Hepatocyte (in vitro differentiated cells): ENCODE measurements around the gene CRTAC1. TPM values are rescaled to one million over a fixed set of nuclear protein-coding genes. Genes with fewer than 3 reads are reported as not detected.

Experiments used
- DNase-seq: peaks from one replicate; pipeline ENCODE4 v3.0.0-alpha.2; 2016; ENCODE audit warnings: low spot score
- H2AFZ ChIP-seq: fragments of 200-600 bp; sonication (generic); 2 replicates; pipeline ENCODE4 v1.6.0; 2016; ENCODE audit warnings: antibody characterized with exemption, mild to moderate bottlenecking
- H3K27ac ChIP-seq: fragments of 200-600 bp; sonication (generic); 2 replicates; pipeline ENCODE4 v1.5.1; 2016; ENCODE audit warnings: mild to moderate bottlenecking
- H3K27me3 ChIP-seq: fragments of 200-600 bp; sonication (generic); 2 replicates; pipeline ENCODE4 v1.6.1; 2016
- H3K36me3 ChIP-seq: fragments of 200-600 bp; sonication (generic); replicated peaks from 2 replicates; pipeline ENCODE4 v1.5.1; 2016; ENCODE audit warnings: low read depth; ENCODE audit not compliant: insufficient read depth
- H3K4me1 ChIP-seq: fragments of 200-600 bp; sonication (generic); 2 replicates; pipeline ENCODE4 v1.5.1; 2016; ENCODE audit warnings: mild to moderate bottlenecking, moderate library complexity; ENCODE audit not compliant: insufficient read depth
- H3K4me2 ChIP-seq: fragments of 200-600 bp; sonication (generic); 2 replicates; pipeline ENCODE4 v1.6.0; 2016
- H3K4me3 ChIP-seq: fragments of 200-600 bp; sonication (generic); 2 replicates; pipeline ENCODE4 v1.5.1; 2016; ENCODE audit warnings: mild to moderate bottlenecking
- H3K79me2 ChIP-seq: fragments of 200-600 bp; sonication (generic); 2 replicates; pipeline ENCODE4 v1.6.0; 2017; ENCODE audit warnings: mild to moderate bottlenecking
- H3K9me2 ChIP-seq: fragments of 200-600 bp; sonication (generic); replicated peaks from 2 replicates; pipeline ENCODE4 v1.6.0; 2017; ENCODE audit warnings: mild to moderate bottlenecking; ENCODE audit not compliant: insufficient read depth
- H3K9me3 ChIP-seq: fragments of 200-600 bp; sonication (generic); 2 replicates; pipeline ENCODE4 v1.5.1; 2016; ENCODE audit warnings: low read depth, mild to moderate bottlenecking
- H4K20me1 ChIP-seq: fragments of 200-600 bp; sonication (generic); 2 replicates; pipeline ENCODE4 v1.6.0; 2016; ENCODE audit warnings: mild to moderate bottlenecking; ENCODE audit not compliant: insufficient read depth, poor library complexity, severe bottlenecking
- CTCF ChIP-seq: fragments of 200-600 bp; sonication (generic); IDR thresholded peaks from 2 replicates; pipeline ENCODE4 v1.5.1; 2016; ENCODE audit warnings: antibody characterized with exemption, mild to moderate bottlenecking; ENCODE audit not compliant: poor library complexity
- EZH2 ChIP-seq: fragments of 200-600 bp; sonication (generic); IDR thresholded peaks from 2 replicates; pipeline ENCODE4 v1.6.1; 2016; ENCODE audit warnings: antibody characterized with exemption, mild to moderate bottlenecking, borderline replicate concordance
- EZH2phosphoT487 ChIP-seq: fragments of 200-600 bp; sonication (generic); IDR thresholded peaks from one replicate; pipeline ENCODE4 v1.6.1; 2018; ENCODE audit warnings: antibody characterized with exemption, mild to moderate bottlenecking, low read depth, moderate library complexity; ENCODE audit not compliant: unreplicated experiment, severe bottlenecking
- WGBS: methylation state at CpG from one replicate; pipeline ENCODE4 v1.1.6; 2016; ENCODE audit warnings: low lambda C conversion rate; ENCODE audit errors: missing lambda C conversion rate; 5-methylcytosine and 5-hydroxymethylcytosine counted together
- polyA plus RNA-seq: library from polyadenylated mRNA; unstranded; fragments of >200 nt; fragmentation: Nextera tagmentation; extraction: Ambion mirVana; gene quantifications from 2 replicates; pipeline ENCODE4 v1.2.1, GENCODE V29; 2016
- total RNA-seq: library from RNA; depleted of rRNA; stranded (reverse); fragments of >200 nt; gene quantifications from 2 replicates; pipeline ENCODE4 v1.2.3, GENCODE V29; 2014

CRTAC1 gene
- total and polyA plus RNA-seq, 2 experiments from 2014 or later, result 0.47 to 0.76 TPM

DNA sequence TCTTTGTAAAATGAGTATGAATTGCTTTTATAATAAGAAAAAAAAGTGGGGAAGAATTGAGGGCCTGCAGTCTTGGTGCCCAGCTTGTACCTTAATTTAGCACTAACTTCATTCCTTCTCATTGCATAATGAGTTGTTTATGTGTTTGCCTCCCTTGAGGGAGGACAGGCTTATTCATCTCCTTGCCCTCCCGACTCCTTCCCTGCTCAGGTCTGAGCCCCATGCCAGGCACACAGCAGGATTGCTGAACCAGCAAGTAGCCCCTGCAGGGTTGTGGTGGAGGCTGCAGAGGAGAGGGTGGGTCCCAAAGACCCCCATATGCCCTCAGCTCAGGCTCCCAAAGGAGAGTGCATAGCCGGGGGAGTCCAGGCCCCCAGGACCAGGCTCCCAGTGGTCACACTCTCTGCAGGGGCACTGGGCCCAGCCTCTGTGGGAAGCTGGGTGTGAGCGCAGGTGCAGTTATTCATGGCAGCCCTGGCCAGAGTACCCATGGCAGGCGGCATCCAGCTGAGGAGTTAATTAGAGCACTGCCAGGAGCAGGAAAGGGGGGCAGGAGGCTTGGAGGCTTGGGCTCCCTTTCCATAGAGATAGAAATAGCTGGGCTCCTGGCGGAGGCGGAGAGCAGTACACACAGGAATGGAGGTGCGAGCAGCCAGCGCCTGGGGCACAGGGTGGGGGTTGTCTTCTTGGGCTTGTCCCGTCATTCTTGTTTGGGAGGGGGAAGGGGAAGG, 208.9 kb downstream of the CRTAC1 start:
- Histone ChIP-seq H3K27ac (no peak overlapping the region), H3K4me2 (no peak overlapping the region)
- 62% methylated on average over 9 of the region's 9 CpGs for WGBS

GRCh38 chr10:97820096-97820704, 210.2 kb downstream of the CRTAC1 start:
- no peaks in the 10 kb centered on the region for H3K4me1 ChIP-seq
- no peak overlapping the region for H2AFZ ChIP-seq
- TF ChIP-seq EZH2, result no peak
- TF ChIP-seq EZH2phosphoT487, result no peak
- TF ChIP-seq CTCF, result no peak
- no peak overlapping the region for H3K4me3 ChIP-seq
- no peak overlapping the region for H3K27ac ChIP-seq
- H3K79me2 ChIP-seq, result no peaks in the 10 kb centered on the region
- H3K9me3 ChIP-seq, result no peaks in the 10 kb centered on the region
- no peak for DNase-seq
- no peaks in the 10 kb centered on the region for H3K36me3 ChIP-seq
- WGBS, result 91% methylated on average over 8 of the region's 8 CpGs
- no peaks in the 10 kb centered on the region for H3K27me3 ChIP-seq
- no peak overlapping the region for H3K4me2 ChIP-seq
- no peaks in the 10 kb centered on the region for H3K9me2 ChIP-seq
- H4K20me1 ChIP-seq, result no peaks in the 10 kb centered on the region

More for the DNA sequence above, 208.9 kb downstream of the CRTAC1 start:
- Histone ChIP-seq H3K4me3 (no peak overlapping the region), H4K20me1 (no peaks in the 10 kb centered on the region), H3K27me3 (no peaks in the 10 kb centered on the region), H3K36me3 (no peaks in the 10 kb centered on the region), H2AFZ (no peak overlapping the region), H3K9me2 (no peaks in the 10 kb centered on the region), H3K4me1 (no peaks in the 10 kb centered on the region), H3K9me3 (no peaks in the 10 kb centered on the region), H3K79me2 (no peaks in the 10 kb centered on the region)
- DNase-seq, result no peak
- TF ChIP-seq CTCF (no peak), EZH2phosphoT487 (no peak), EZH2 (no peak)

DNA sequence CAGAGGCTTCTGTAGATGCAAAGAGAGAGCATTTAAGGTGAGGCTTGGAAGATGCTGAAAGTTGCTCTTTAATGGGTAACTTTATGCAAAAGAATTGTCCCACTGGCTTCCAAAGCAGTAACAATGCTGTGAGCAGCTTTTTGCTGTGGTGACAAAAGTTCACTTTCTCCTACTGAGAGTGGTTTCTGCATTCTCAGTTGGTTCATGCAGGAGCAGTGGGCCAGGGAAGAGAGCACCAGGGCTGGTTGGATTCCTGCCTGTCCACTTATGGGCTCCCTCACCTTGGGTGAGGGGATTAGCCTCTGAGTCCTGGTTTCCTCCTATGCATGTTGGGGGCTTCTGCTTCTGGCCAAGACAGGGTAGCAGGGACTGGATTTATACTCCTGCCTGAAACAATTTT, 211.8 kb downstream of the CRTAC1 start:
- no peak for DNase-seq
- Histone ChIP-seq H3K4me3 (no peak overlapping the region), H3K79me2 (no peaks in the 10 kb centered on the region), H3K4me1 (no peaks in the 10 kb centered on the region), H4K20me1 (no peaks in the 10 kb centered on the region), H3K27me3 (no peaks in the 10 kb centered on the region), H3K9me2 (no peaks in the 10 kb centered on the region), H3K36me3 (no peaks in the 10 kb centered on the region), H2AFZ (no peak overlapping the region), H3K4me2 (no peak overlapping the region), H3K27ac (no peak overlapping the region), H3K9me3 (no peaks in the 10 kb centered on the region)
- TF ChIP-seq CTCF, result no peak
- TF ChIP-seq EZH2, result no peak
- no peak for TF ChIP-seq EZH2phosphoT487
